Epithelial cell of esophagus (primary cell): Measurements from ENCODE around the gene FARS2.
A peak's percentile ranks its signal among the peaks of the same experiment; 100 is the strongest.

Experiments
- DNase-seq: peaks from one replicate; pipeline ENCODE4 v3.0.0; 2010; ENCODE audit warnings: low read depth
- H3K4me3 ChIP-seq: 2 replicates; pipeline ENCODE4 v1.5.1; 2011; ENCODE audit warnings: mild to moderate bottlenecking, low read length, control low read depth
- CTCF ChIP-seq: IDR thresholded peaks from 2 replicates; pipeline ENCODE4 v1.5.1; 2011; ENCODE audit warnings: low read depth, mild to moderate bottlenecking, low read length, control low read depth, inconsistent platforms; ENCODE audit not compliant: insufficient read depth; ENCODE audit errors: missing control alignments

FARS2 gene

GRCh38 chr6:5314191-5314865 lies 53.0 kb downstream of the FARS2 start:
- no peak overlapping the region for H3K4me3 ChIP-seq
- TF ChIP-seq CTCF = no peak
- DNase-seq = no peak

GRCh38 chr6:5315881-5316280 lies 54.6 kb downstream of the FARS2 start:
- DNase-seq = no peak
- TF ChIP-seq CTCF = no peak
- H3K4me3 ChIP-seq = no peak overlapping the region

- no peak overlapping the region for H3K4me3 ChIP-seq
- DNase-seq = no peak
- TF ChIP-seq CTCF = no peak
Measured at GRCh38 chr6:5316951-5317350, 55.6 kb downstream of the FARS2 start.

GRCh38 chr6:5318617-5319272 lies 57.4 kb downstream of the FARS2 start:
- no peak overlapping the region for H3K4me3 ChIP-seq
- TF ChIP-seq CTCF = no peak
- no peak for DNase-seq

GRCh38 chr6:5323979-5324378 lies 62.7 kb downstream of the FARS2 start:
- DNase-seq = no peak
- H3K4me3 ChIP-seq = no peak overlapping the region
- no peak for TF ChIP-seq CTCF

GRCh38 chr6:5325173-5325572 lies 63.9 kb downstream of the FARS2 start:
- no peak overlapping the region for H3K4me3 ChIP-seq
- DNase-seq = peak; percentile 9
- no peak for TF ChIP-seq CTCF
